Spinal cord (tissue), 10 donors: ENCODE measurements around the gene PGA4. TPM values are rescaled to one million over a fixed set of nuclear protein-coding genes. Genes with fewer than 3 reads are reported as not detected.
"Not testable (repeated sequence)": the region's sequence is repeated elsewhere in the genome, so short reads cannot be mapped to it uniquely, and the experiment has no call there.

Source experiments
- DNase-seq, 6 donors: peaks; one replicate each; pipeline versions ENCODE4 v3.0.0 to v3.0.0-alpha.2; 2013 to 2015; ENCODE audit warnings: low spot score in 6 of 6, low read depth in 4 of 6
- H3K27ac ChIP-seq: one replicate; pipeline ENCODE4 v1.5.1; 2013; ENCODE audit warnings: low read depth, low read length, control low read depth
- H3K27me3 ChIP-seq: one replicate; pipeline ENCODE4 v1.6.1; 2013; ENCODE audit warnings: low read length; ENCODE audit not compliant: control insufficient read depth, insufficient read depth
- H3K36me3 ChIP-seq: one replicate; pipeline ENCODE4 v1.6.1; 2013; ENCODE audit warnings: low read length; ENCODE audit not compliant: control insufficient read depth, insufficient read depth
- H3K4me1 ChIP-seq: one replicate; pipeline ENCODE4 v1.6.1; 2013; ENCODE audit warnings: low read length; ENCODE audit not compliant: control insufficient read depth, insufficient read depth
- H3K4me3 ChIP-seq: one replicate; pipeline ENCODE4 v1.5.1; 2013; ENCODE audit warnings: low read depth, low read length, control low read depth
- H3K9me3 ChIP-seq: one replicate; pipeline ENCODE4 v1.6.1; 2013; ENCODE audit warnings: low read length; ENCODE audit not compliant: control insufficient read depth, insufficient read depth
- WGBS: methylation state at CpG from one replicate; pipeline ENCODE4 v1.1.5; 2013; ENCODE audit warnings: missing lambda C conversion rate; ENCODE audit not compliant: insufficient coverage; 5-methylcytosine and 5-hydroxymethylcytosine counted together
- polyA plus RNA-seq, 2 donors: library from polyadenylated mRNA; unstranded; fragments of 120-200 nt; gene quantifications; one replicate each; pipeline ENCODE4 v1.2.1, GENCODE V29; 2013; ENCODE audit not compliant: insufficient read length in 2 of 2
- total RNA-seq, 2 donors: library from RNA; depleted of rRNA in 1 of 2; stranded (reverse); fragments of 120-200 nt in 1 of 2; fragments of >200 nt in 1 of 2; gene quantifications; one replicate each; pipeline versions ENCODE4 v1.2.3 to v1.2.4, GENCODE V29; 2013 to 2014
- donor health status: healthy.

Gene PGA4
- total and polyA plus RNA-seq, 4 donors, result 0.39 to 1.8 (median 0.99) TPM; not detected in 1

DNA sequence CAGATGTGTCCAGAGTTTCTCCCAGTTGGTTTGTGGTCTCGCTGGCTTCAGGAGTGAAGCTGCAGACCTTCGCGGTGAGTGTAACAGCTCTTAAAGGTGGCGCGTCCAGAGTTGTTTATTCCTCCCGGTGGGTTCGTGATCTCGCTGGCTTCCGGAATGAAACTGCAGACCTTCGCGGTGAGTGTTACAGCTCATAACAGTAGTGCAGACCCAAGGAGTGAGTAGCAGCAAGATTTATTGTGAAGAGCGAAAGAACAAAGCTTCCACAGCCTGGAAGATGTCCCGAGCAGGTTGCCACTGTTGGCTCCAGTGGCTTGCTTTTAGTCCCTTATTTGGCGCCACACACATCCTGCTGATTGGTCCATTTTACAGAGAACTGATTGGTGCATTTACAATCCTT lies 20.7 kb upstream of the PGA4 start:
- 95% methylated on average over 14 of the region's 14 CpGs for WGBS
- Histone ChIP-seq H3K4me1 (no peaks in the 10 kb centered on the region), H3K9me3 (no peaks in the 10 kb centered on the region), H3K36me3 (no peaks in the 10 kb centered on the region), H3K27ac (no peak overlapping the region), H3K27me3 (no peaks in the 10 kb centered on the region), H3K4me3 (no peak overlapping the region)
- DNase-seq, result no peak

GRCh38 chr11:61202950-61203746 lies 19.0 kb upstream of the PGA4 start, which contains the start of gene PGA3:
PGA3 (plus strand) TSS chr11:61203515; CDS start chr11:61203565, 50 bp downstream.
- WGBS, result 88% methylated on average over 5 of the region's 18 CpGs
- not testable (repeated sequence) for DNase-seq, H3K36me3 ChIP-seq, H3K4me3 ChIP-seq, H3K9me3 ChIP-seq, H3K27ac ChIP-seq, H3K4me1 ChIP-seq, H3K27me3 ChIP-seq

DNA sequence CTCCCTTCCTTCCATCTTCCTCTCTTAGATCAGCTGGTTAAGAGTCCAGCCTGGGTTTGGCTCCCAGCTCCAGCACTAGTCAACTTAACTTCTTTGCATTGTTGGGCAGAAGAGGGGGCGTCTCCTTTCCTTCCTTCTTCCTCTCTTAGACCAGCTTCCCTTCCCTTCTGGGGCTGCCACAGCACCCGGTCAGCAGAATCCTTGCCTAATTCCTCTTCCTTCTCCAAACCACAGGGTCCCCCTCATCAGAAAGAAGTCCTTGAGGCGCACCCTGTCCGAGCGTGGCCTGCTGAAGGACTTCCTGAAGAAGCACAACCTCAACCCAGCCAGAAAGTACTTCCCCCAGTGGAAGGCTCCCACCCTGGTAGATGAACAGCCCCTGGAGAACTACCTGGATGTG lies 18.3 kb upstream of the PGA4 start:
- H3K4me3 ChIP-seq, H3K27ac ChIP-seq, H3K36me3 ChIP-seq, H3K9me3 ChIP-seq, DNase-seq, H3K4me1 ChIP-seq, H3K27me3 ChIP-seq: not testable (repeated sequence)
- no CpG with 5 or more reads among the region's 5 CpGs for WGBS

GRCh38 chr11:61204502-61205059 lies 17.6 kb upstream of the PGA4 start:
- H3K36me3 ChIP-seq, H3K27ac ChIP-seq, H3K4me1 ChIP-seq, H3K9me3 ChIP-seq, H3K4me3 ChIP-seq, H3K27me3 ChIP-seq: not testable (repeated sequence)
- peak in 4 of 6 donors; percentile 1 to 75 (median 41) for DNase-seq
- 42% methylated on average over 11 of the region's 14 CpGs for WGBS

DNA sequence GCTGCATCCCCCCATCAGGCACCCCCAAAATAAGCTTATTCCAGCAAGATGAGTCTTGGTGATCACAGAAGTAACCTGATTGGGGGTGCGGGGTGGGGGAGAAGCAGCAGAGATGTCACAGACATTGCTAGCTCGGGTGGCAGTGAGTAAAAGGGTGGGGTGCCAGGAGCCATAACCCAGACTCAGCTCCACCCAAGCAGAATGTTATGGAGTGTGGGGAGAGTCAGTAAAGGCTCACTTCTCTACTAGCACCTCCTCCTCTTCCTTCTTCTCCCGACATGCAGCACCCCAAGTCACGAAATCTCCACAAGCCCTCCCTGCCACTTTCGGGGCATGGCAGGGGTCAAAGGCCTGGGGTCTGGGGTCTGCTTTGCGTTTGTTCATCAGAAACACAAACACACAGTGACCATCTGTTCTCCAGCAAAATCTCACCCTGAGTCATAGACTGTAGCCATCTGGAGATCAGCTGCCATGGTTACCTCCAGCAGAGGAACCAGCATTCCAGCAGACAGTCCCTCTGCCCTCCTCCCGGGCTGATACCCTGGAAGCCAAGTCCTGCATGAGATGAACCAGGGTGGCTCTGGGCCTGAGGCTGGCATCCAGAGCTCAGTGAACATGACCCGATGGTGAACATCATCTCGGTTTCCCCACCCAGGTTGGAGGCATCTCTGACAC lies 14.4 kb upstream of the PGA4 start:
- no CpG with 5 or more reads among the region's 9 CpGs for WGBS
- not testable (repeated sequence) for H3K4me1 ChIP-seq, H3K9me3 ChIP-seq, H3K4me3 ChIP-seq, DNase-seq, H3K27me3 ChIP-seq, H3K36me3 ChIP-seq, H3K27ac ChIP-seq

GRCh38 chr11:61210629-61211028 lies 11.5 kb upstream of the PGA4 start:
- H3K4me3 ChIP-seq, H3K4me1 ChIP-seq, H3K27me3 ChIP-seq, H3K36me3 ChIP-seq, H3K27ac ChIP-seq, DNase-seq, H3K9me3 ChIP-seq: not testable (repeated sequence)
- no CpG with 5 or more reads among the region's 6 CpGs for WGBS

DNA sequence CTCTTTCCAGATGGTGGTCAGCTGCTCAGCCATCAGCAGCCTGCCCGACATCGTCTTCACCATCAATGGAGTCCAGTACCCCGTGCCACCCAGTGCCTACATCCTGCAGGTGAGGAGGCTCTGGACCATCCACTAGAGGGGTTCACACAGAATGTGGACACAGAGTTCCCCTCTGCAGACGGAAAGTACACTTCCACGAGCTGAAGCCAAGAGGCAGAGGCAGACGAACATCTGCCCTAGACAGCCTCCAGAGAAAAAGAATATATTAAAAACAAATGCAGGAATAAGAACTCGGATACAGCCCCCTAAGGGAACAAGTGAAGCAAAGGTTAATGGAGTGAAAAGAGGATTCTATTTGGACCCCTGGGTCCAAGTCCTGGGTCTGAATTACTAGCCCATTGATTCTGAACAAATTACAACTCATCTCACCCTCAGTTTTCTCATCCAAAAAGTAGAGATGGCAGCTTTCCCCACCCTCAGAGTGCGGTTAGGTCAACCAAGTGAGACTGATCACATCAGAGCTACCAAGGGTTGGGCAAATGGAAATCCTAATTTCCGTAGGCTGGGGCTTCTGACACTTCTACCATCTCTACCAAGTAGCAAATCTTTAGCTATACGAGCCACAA lies 10.7 kb upstream of the PGA4 start:
- H3K27ac ChIP-seq, H3K36me3 ChIP-seq, H3K27me3 ChIP-seq, H3K4me3 ChIP-seq, H3K9me3 ChIP-seq, H3K4me1 ChIP-seq: not testable (repeated sequence)
- peak in 1 of 6 donors; percentile 19 for DNase-seq
- WGBS, result no CpG with 5 or more reads among the region's 10 CpGs

- H3K27me3 ChIP-seq, H3K9me3 ChIP-seq, H3K4me3 ChIP-seq, DNase-seq, H3K27ac ChIP-seq, H3K4me1 ChIP-seq, H3K36me3 ChIP-seq: not testable (repeated sequence)
- WGBS, result no CpG with 5 or more reads among the region's 15 CpGs
These were observed 9.9 kb upstream of the PGA4 start for GRCh38 chr11:61212202-61212601.

DNA sequence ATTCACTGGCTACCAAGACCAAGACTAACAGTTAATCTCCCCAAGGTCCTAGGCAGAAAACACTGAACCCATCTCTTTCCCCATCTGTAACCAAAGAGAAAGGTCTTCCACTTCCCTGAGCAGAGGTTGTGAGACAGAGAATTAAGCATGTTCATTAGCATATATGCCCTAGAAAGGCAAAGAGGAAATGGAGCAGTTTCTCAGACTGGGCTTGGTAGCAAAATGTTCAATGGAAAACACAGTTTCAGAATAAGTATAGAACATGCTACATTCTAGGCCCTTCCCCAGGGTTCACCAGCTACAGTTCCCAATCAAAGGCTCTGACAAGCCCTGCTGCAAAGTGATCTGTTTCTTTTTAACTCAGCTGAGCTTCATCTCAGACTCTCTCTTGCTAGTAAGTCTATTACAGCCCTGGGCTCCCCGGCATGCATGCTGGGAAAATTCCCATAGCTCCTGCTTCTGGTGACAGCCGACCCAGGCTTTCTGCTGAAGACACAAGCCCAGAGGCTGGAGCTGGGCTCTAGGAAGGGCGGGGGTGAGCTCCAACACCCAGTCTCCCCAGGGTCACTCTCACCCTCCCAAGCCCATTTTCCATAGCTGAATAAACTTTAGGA lies 8.3 kb upstream of the PGA4 start:
- H3K4me1 ChIP-seq, H3K9me3 ChIP-seq, H3K27me3 ChIP-seq, H3K4me3 ChIP-seq, DNase-seq, H3K27ac ChIP-seq, H3K36me3 ChIP-seq: not testable (repeated sequence)
- no CpG with 5 or more reads among the region's 3 CpGs for WGBS
